ENCODE data around the gene SCLT1.

Gene SCLT1

DNA sequence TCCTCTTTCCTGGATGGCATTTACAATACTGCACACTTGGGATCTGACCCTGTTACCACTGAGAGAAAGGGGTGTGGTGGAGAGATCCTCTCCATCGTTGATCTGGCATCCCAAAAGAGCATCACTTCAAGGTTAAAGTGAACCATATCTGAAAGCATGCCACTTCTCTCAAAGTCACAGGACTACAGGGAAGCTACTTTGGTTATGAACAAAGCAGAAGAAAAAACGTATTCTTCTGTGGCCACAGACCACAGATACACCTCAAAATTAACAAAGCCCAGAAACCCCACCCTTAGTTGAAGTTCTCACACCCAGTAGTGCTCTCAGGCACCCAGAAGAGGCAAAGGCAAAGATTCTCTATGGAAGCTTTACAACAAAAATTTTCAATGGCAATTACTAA lies 175.6 kb downstream of the SCLT1 start:
- H3K9me3 Mint-ChIP-seq = no peaks in the 10 kb centered on the region
- H3K4me1 Mint-ChIP-seq (ENCODE audit: low read depth in 2 of 2) = peaks cover 20 to 34% of the 10 kb centered on the region in 2 donors
- H3K27me3 Mint-ChIP-seq = no peaks in the 10 kb centered on the region
- ATAC-seq (replicated peaks) (peak; percentile 74), DNase-seq (peak in 1 of 3 experiments; percentile 1)
- no peaks in the 10 kb centered on the region for H3K36me3 Mint-ChIP-seq (ENCODE audit: insufficient read depth)
- peak overlapping the region; percentile 21 to 30 for H3K4me3 Mint-ChIP-seq
- H3K27ac Mint-ChIP-seq = peak overlapping the region; percentile 47 to 49

DNA sequence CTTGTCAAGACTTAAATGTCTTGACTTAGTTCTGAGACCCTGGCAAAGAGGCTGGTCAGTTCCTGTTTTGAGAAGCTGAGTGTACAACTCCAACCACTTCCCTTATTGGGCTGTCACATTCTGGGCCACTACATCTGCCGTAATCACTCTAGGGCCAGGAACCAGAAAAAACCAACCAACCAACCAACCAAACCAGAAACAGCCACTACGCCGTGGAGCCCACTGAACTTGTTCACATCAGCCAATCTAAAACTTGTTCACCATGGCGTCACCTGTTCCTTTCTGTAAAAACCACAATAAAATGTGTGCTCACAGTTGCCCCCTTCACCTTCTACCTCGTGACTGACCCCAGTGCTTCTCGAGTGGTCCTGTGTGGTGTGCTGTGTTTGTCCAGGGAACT lies 176.5 kb downstream of the SCLT1 start:
- Mint-ChIP-seq H3K36me3 (ENCODE audit: insufficient read depth) (no peaks in the 10 kb centered on the region), H3K27me3 (no peaks in the 10 kb centered on the region), H3K27ac (peak overlapping the region; percentile 36 to 47), H3K9me3 (no peaks in the 10 kb centered on the region), H3K4me3 (no peak overlapping the region), H3K4me1 (ENCODE audit: low read depth in 2 of 2) (peaks cover 20 to 34% of the 10 kb centered on the region in 2 donors)
- ATAC-seq (replicated peaks) (peak; percentile 77), DNase-seq (peak; percentile 2 to 9 (median 3))

DNA sequence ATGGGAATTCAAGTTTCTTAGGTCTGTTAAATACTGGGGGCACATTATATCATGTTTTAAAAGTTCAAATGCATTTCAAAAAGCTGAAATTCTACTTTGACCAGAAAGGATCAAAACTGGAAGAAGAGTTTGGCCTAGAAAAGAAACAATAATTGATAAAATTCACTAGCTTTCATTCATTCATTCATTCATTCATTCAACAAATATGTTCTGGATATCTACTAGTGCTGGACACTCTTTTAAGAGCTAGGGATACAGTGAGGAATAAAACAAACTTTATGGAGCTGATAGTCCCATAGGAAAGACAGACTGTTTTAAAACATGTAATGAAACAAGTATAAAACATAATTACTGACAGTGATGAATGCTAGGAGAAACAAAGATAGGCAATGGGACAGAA lies 177.8 kb downstream of the SCLT1 start:
- H3K9me3 Mint-ChIP-seq = no peaks in the 10 kb centered on the region
- ATAC-seq (replicated peaks) (no peak), DNase-seq (no peak)
- peaks cover 20 to 30% of the 10 kb centered on the region in 2 donors for H3K4me1 Mint-ChIP-seq (ENCODE audit: low read depth in 2 of 2)
- H3K27me3 Mint-ChIP-seq = no peaks in the 10 kb centered on the region
- H3K36me3 Mint-ChIP-seq (ENCODE audit: insufficient read depth) = no peaks in the 10 kb centered on the region
- H3K4me3 Mint-ChIP-seq = no peak overlapping the region
- no peak overlapping the region for H3K27ac Mint-ChIP-seq

DNA sequence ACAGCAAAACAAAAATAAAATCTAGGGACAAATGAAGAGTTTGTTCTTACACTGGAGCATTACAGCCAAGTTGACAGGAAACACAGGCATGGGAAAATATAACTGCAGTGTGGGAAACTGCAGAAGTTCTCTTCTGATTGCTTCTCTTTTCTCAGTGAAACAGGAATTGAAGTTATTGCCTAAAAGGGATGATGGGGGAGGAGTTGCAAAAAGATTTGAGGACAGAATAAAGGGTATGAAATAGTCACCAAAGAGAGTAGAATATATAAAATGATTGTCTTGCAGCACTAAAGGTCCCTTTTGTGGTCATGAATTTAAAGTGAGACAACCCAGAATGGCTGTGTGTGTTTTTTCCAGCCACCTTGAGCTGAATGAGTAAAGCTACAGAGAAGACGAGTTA lies 180.1 kb downstream of the SCLT1 start:
- Mint-ChIP-seq H3K4me1 (ENCODE audit: low read depth in 2 of 2) (peaks cover 9 to 17% of the 10 kb centered on the region in 2 donors), H3K36me3 (ENCODE audit: insufficient read depth) (no peaks in the 10 kb centered on the region), H3K4me3 (no peak overlapping the region), H3K27me3 (no peaks in the 10 kb centered on the region), H3K9me3 (no peaks in the 10 kb centered on the region), H3K27ac (no peak overlapping the region)
- DNase-seq (no peak), ATAC-seq (replicated peaks) (no peak)

DNA sequence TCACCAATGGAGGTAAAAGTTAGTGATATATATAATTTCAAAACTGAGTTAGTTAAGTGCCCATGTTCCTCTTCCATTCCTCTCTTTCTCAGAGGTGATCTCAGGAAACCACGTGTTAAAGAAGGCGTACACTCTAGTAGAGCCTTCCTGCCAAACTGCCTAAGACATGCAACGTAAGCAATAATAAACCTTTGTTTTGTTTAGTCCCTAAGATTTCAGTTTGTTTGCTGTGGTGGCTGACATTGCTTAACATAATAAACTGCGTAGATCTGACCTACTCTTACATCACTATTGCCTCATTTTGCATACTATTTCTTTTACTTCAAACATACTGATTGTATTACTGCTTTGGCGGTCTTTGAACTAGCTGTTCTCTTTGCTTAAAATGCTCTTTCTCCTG lies 184.6 kb downstream of the SCLT1 start:
- Mint-ChIP-seq H3K9me3 (no peaks in the 10 kb centered on the region), H3K36me3 (ENCODE audit: insufficient read depth) (no peaks in the 10 kb centered on the region), H3K4me1 (ENCODE audit: low read depth in 2 of 2) (peaks cover 0 to 5% of the 10 kb centered on the region in 2 donors), H3K27me3 (no peaks in the 10 kb centered on the region), H3K27ac (no peak overlapping the region), H3K4me3 (no peak overlapping the region)
- no peak for DNase-seq
- ATAC-seq (replicated peaks) = no peak

DNA sequence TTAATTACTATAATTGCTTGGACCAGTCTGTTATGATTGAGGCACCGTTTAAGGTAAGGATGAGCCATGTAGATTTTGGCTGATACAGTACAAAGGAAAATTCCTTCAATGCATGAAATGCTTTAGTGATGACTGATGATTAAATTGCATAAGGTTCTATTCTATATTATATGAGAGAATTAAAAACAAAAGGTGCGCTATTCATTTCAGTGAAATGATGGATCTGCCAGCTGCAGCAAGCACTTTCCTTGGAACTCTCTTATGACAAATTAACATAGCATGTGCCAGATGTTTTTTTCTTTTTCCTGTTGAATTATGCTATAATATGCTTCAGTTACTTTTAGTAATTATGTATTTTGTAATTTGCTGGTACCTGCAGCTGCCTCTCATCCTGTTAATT lies 185.4 kb downstream of the SCLT1 start:
- Mint-ChIP-seq H3K9me3 (no peaks in the 10 kb centered on the region), H3K4me3 (no peak overlapping the region), H3K27me3 (no peaks in the 10 kb centered on the region), H3K36me3 (ENCODE audit: insufficient read depth) (no peaks in the 10 kb centered on the region), H3K27ac (no peak overlapping the region), H3K4me1 (ENCODE audit: low read depth in 2 of 2) (peaks cover 0 to 5% of the 10 kb centered on the region in 2 donors)
- no peak for DNase-seq
- ATAC-seq (replicated peaks) = no peak

DNA sequence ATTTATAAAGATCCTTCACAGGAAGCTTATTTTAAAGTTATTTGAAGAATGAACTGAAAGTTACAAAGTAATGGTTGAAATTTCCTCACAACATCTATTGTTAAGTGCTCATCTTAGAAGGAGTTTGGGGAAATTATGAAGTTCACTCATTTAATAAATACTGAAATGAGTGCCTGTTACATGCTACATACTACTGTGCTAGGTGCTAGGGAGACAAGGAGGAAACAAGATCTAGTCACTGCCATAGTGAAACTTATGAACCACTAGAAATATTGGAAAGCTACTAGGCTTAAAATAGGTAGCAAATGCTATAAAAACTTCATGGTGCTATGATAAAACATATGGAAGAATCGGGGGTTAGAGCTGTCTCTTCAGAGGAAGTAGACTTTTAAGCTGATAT lies 186.8 kb downstream of the SCLT1 start:
- peaks cover 0 to 5% of the 10 kb centered on the region in 2 donors for H3K4me1 Mint-ChIP-seq (ENCODE audit: low read depth in 2 of 2)
- DNase-seq = no peak
- H3K36me3 Mint-ChIP-seq (ENCODE audit: insufficient read depth) = no peaks in the 10 kb centered on the region
- H3K9me3 Mint-ChIP-seq = no peaks in the 10 kb centered on the region
- no peak overlapping the region for H3K4me3 Mint-ChIP-seq
- H3K27ac Mint-ChIP-seq = no peak overlapping the region
- no peak for ATAC-seq (replicated peaks)
- no peaks in the 10 kb centered on the region for H3K27me3 Mint-ChIP-seq

DNA sequence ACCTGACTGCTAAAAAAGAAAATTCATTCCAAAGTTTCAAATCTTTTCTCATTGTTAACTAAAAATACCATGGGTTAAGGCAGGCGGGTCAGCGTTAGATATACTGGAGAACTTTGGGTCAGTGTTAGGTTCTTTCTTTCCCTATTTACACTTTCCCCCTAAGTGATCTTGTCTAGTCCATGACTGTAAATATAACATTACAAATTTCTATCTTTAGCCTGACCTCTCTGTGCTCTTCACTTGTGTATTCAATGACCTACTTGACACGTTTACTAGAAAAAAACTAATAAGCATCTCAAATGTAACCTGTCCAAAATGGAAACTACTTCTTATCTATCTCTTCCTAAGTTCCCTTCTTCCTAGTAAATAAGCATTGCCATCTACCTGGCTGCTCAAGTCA lies 188.5 kb downstream of the SCLT1 start:
- DNase-seq (no peak), ATAC-seq (replicated peaks) (no peak)
- Mint-ChIP-seq H3K27me3 (no peaks in the 10 kb centered on the region), H3K36me3 (ENCODE audit: insufficient read depth) (no peaks in the 10 kb centered on the region), H3K27ac (no peak overlapping the region), H3K4me1 (ENCODE audit: low read depth in 2 of 2) (peaks cover 0 to 5% of the 10 kb centered on the region in 2 donors), H3K9me3 (no peaks in the 10 kb centered on the region), H3K4me3 (no peak overlapping the region)

DNA sequence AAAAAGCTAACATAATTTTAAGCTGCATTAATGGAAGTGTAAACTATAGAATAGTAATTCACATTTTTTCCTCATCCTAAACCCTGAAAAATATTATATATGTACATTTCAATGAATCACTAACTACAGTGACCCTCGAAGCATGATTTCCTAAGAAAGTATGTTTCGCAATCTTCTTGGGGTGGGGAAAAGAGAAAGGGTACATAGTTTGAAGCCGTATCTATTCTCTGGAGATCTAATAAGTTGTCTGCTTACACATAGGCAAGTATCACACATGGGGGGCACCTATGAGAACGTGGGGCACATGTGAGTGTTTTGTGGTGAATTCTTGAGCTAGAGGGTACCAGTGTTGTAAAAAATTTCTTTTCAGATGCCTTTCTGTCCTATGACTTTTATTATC lies 212.7 kb downstream of the SCLT1 start:
- no peak for ATAC-seq (replicated peaks)
- Mint-ChIP-seq H3K27ac (no peak overlapping the region), H3K4me3 (no peak overlapping the region), H3K4me1 (ENCODE audit: low read depth in 2 of 2) (peaks cover 0 to 8% of the 10 kb centered on the region in 2 donors), H3K36me3 (ENCODE audit: insufficient read depth) (peaks cover 4% of the 10 kb centered on the region), H3K9me3 (no peaks in the 10 kb centered on the region), H3K27me3 (no peaks in the 10 kb centered on the region)
- no peak for DNase-seq

DNA sequence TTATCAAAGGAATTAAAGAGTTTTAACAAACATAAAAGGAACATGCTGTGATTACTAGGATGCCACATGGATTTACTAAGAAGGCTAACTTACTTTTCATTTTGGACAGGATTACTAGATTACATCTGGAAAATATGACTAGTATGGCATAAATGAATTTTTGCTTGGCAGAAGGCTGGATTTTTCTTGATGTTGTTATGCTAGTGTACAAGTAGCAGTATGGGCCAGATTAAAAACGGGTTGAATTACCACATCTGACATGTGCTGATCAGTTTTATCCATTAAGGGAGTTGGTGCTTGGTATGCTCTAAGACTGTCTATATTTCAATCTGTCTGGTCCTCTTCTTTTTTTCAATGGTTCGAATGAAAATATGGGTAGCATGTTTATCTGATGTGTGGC lies 213.4 kb downstream of the SCLT1 start:
- Mint-ChIP-seq H3K4me1 (ENCODE audit: low read depth in 2 of 2) (peaks cover 0 to 8% of the 10 kb centered on the region in 2 donors), H3K4me3 (no peak overlapping the region), H3K36me3 (ENCODE audit: insufficient read depth) (peaks cover 4% of the 10 kb centered on the region), H3K27me3 (no peaks in the 10 kb centered on the region), H3K9me3 (no peaks in the 10 kb centered on the region), H3K27ac (no peak overlapping the region)
- ATAC-seq (replicated peaks) = no peak
- DNase-seq = no peak

DNA sequence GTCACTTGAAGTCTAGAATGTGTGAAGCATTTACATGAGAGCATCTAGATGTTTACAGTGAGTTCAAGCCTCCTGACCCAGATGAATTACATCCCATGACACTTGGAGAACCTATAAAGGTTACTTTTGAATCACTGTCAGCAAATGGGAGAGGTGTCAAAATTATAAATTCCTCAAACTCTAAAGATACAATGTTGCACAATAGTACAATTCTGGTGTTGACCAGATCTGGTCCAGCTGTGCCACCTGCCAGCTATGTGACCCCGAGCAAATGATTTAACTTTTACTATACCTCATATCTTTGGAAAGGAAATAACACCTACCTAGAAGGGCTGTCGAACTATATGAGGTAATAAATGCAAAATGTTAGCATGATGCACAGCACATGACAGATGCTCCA lies 214.1 kb downstream of the SCLT1 start:
- H3K36me3 Mint-ChIP-seq (ENCODE audit: insufficient read depth) = peaks cover 4% of the 10 kb centered on the region
- ATAC-seq (replicated peaks) (no peak), DNase-seq (no peak)
- peak overlapping the region in 1 of 2 donors; percentile 28 for H3K27ac Mint-ChIP-seq
- no peaks in the 10 kb centered on the region for H3K27me3 Mint-ChIP-seq
- no peak overlapping the region for H3K4me3 Mint-ChIP-seq
- H3K9me3 Mint-ChIP-seq = no peaks in the 10 kb centered on the region
- peaks cover 0 to 3% of the 10 kb centered on the region in 2 donors for H3K4me1 Mint-ChIP-seq (ENCODE audit: low read depth in 2 of 2)

DNA sequence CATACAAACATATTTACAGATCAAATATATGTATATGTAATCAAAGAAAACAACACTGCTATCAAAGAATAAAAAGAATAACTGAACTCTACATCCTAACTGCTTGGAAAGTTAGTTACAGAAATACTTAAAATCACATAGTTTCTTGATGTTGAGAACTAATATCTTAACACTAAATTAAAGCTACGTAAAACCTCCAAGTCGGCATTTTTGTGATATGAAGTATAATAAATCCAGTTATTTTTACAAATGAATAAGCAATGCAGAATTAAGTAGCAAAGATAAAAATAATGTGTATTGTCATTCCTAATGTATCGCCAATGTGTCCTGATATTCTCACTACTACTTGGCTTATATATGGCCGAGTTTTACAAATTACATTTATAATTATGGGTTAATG lies 215.4 kb downstream of the SCLT1 start:
- H3K27me3 Mint-ChIP-seq = no peaks in the 10 kb centered on the region
- no peaks in the 10 kb centered on the region for H3K4me1 Mint-ChIP-seq (ENCODE audit: low read depth in 2 of 2)
- H3K36me3 Mint-ChIP-seq (ENCODE audit: insufficient read depth) = peaks cover 9% of the 10 kb centered on the region
- no peaks in the 10 kb centered on the region for H3K9me3 Mint-ChIP-seq
- no peak overlapping the region for H3K4me3 Mint-ChIP-seq
- no peak for ATAC-seq (replicated peaks)
- H3K27ac Mint-ChIP-seq = no peak overlapping the region
- no peak for DNase-seq

DNA sequence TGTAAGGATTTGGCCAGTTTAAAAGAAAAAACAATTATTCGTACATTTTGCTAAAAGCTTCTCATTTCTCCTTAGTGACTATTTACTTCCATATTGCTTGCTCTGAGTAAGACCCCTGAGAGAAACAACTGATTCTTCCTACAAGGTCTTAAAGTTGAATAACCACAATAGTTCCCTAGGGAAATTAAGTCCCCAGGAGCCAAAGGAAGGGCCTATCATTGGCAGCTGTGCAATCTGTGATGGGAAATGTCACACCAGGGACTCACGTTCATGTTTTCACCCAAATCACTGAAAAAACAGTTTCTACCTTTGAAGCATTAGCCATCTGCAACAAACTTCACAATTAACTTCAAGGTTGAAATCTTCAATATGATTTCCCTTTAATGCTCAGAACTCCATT lies 217.1 kb downstream of the SCLT1 start:
- DNase-seq (no peak), ATAC-seq (replicated peaks) (no peak)
- Mint-ChIP-seq H3K4me3 (no peak overlapping the region), H3K4me1 (ENCODE audit: low read depth in 2 of 2) (no peaks in the 10 kb centered on the region), H3K27ac (no peak overlapping the region), H3K27me3 (no peaks in the 10 kb centered on the region), H3K36me3 (ENCODE audit: insufficient read depth) (peaks cover 26% of the 10 kb centered on the region), H3K9me3 (no peaks in the 10 kb centered on the region)

DNA sequence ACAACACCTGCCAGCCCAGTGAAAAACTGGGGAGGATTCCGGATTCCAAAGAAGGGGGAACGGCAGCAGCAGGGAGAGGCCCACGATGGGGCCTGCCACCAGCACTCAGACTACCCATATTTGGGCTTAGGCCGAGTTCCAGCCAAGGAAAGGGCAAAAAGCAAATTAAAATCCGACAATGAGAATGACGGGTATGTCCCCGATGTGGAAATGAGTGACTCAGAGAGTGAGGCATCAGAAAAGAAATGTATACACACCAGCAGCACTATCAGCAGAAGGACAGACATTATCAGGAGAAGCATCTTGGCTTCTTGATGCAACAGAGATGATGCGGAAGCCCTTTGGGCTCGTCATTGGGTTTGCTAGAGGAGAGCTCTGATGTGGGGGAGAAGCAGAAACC lies 221.4 kb downstream of the SCLT1 start:
- Mint-ChIP-seq H3K36me3 (ENCODE audit: insufficient read depth) (peaks cover 61% of the 10 kb centered on the region), H3K27ac (peak overlapping the region in 1 of 2 donors; percentile 62)
- no peak for ATAC-seq (replicated peaks)

More for the DNA sequence above, 221.4 kb downstream of the SCLT1 start:
- DNase-seq = no peak
- Mint-ChIP-seq H3K9me3 (no peaks in the 10 kb centered on the region), H3K4me3 (no peak overlapping the region), H3K4me1 (ENCODE audit: low read depth in 2 of 2) (no peaks in the 10 kb centered on the region), H3K27me3 (no peaks in the 10 kb centered on the region)
